B cell (primary cell): ENCODE measurements around the gene FAM131C. TPM values are rescaled to one million over a fixed set of nuclear protein-coding genes. Genes with fewer than 3 reads are reported as not detected.

Experiments
- ATAC-seq: fragments of 200-7000 bp; cut with Tn5 transposase; one replicate; pipeline ENCODE4 v1.10.0; 2021; ENCODE audit warnings: low read depth, mild to moderate bottlenecking, moderate number of reproducible peaks, moderate library complexity
- CTCF ChIA-PET: fragments of 350-600 bp; sonication (Branson Sonifier 250); formaldehyde crosslinking; loops from one replicate; lab custom pipeline; 2021; ENCODE audit warnings: antibody characterized with exemption, inconsistent platforms; lab: Charles Lee
- POLR2A ChIA-PET: fragments of 350-600 bp; sonication (Branson Sonifier 250); formaldehyde crosslinking; loops from one replicate; lab custom pipeline; 2021; ENCODE audit warnings: antibody characterized with exemption; lab: Charles Lee
- DNase-seq: peaks from one replicate; pipeline ENCODE4 v3.0.0; 2013
- H2AFZ ChIP-seq: 2 replicates; pipeline ENCODE4 v1.6.1; 2012; ENCODE audit warnings: mild to moderate bottlenecking, low read depth, low read length; ENCODE audit not compliant: insufficient read depth, poor library complexity, severe bottlenecking
- H3K27ac ChIP-seq, 2 donors: 1 replicate in 1 of 2; 2 replicates in 1 of 2; pipeline ENCODE4 v1.5.1; 2012 to 2013; ENCODE audit warnings: low read length in 2 of 2, mild to moderate bottlenecking in 2 of 2, moderate library complexity in 1 of 2
- H3K27me3 ChIP-seq, 4 experiments: fragments of 200-600 bp in 1 of 4; sonication (generic) in 1 of 4; replicated peaks in 1 of 4; 1 replicate in 2 of 4; 2 replicates in 2 of 4; pipeline versions ENCODE4 v1.6.1 to v1.7.0; 2013 to 2016; ENCODE audit warnings: low read length in 3 of 4, mild to moderate bottlenecking in 2 of 4, mixed read lengths in 1 of 4, moderate library complexity in 1 of 4; ENCODE audit not compliant: insufficient read depth in 4 of 4, control insufficient read depth in 3 of 4; ENCODE audit errors: control extremely low read depth in 1 of 4
- H3K36me3 ChIP-seq, 2 experiments: replicated peaks in 1 of 2; 1 replicate in 1 of 2; 2 replicates in 1 of 2; pipeline versions ENCODE4 v1.6.1 to v1.7.1; 2013; ENCODE audit warnings: low read length in 1 of 2; ENCODE audit not compliant: insufficient read depth in 2 of 2, control insufficient read depth in 1 of 2; ENCODE audit errors: control extremely low read depth in 1 of 2, extremely low read depth in 1 of 2
- H3K4me1 ChIP-seq, 2 donors: fragments of 200-600 bp in 1 of 2; sonication (generic) in 1 of 2; 1 replicate in 1 of 2; 2 replicates in 1 of 2; pipeline versions ENCODE4 v1.5.1 to v1.6.1; 2013 to 2017; ENCODE audit warnings: low read length in 2 of 2; ENCODE audit not compliant: control insufficient read depth in 2 of 2, insufficient read depth in 2 of 2
- H3K4me2 ChIP-seq: replicated peaks from 2 replicates; pipeline ENCODE3; 2012; ENCODE audit warnings: mild to moderate bottlenecking, low read depth, low read length; ENCODE audit not compliant: poor library complexity, severe bottlenecking
- H3K4me3 ChIP-seq, 5 experiments: fragments of 200-600 bp in 1 of 5; sonication (generic) in 1 of 5; 1 replicate in 3 of 5; 2 replicates in 2 of 5; pipeline versions ENCODE4 v1.5.1 to v1.7.0; 2011 to 2016; ENCODE audit warnings: low read length in 4 of 5, mild to moderate bottlenecking in 4 of 5, low read depth in 2 of 5, control low read depth in 1 of 5, moderate library complexity in 1 of 5; ENCODE audit not compliant: insufficient read depth in 1 of 5; ENCODE audit errors: control extremely low read depth in 1 of 5, extremely low read depth in 1 of 5
- H3K79me2 ChIP-seq: fragments of 200-600 bp; sonication (generic); one replicate; pipeline ENCODE4 v1.6.0; 2016; ENCODE audit warnings: low read length; ENCODE audit not compliant: control insufficient read depth, insufficient read depth
- H3K9ac ChIP-seq: fragments of 200-600 bp; sonication (generic); 2 replicates; pipeline ENCODE4 v1.6.1; 2017; ENCODE audit warnings: mild to moderate bottlenecking, low read length, moderate library complexity
- H3K9me3 ChIP-seq, 3 donors: one replicate each; pipeline versions ENCODE4 v1.6.1 to v1.7.1; 2013; ENCODE audit warnings: low read length in 2 of 3; ENCODE audit not compliant: control insufficient read depth in 2 of 3, insufficient read depth in 1 of 3; ENCODE audit errors: control extremely low read depth in 1 of 3
- H4K20me1 ChIP-seq: 2 replicates; pipeline ENCODE4 v1.6.0; 2012; ENCODE audit warnings: mild to moderate bottlenecking, low read length; ENCODE audit not compliant: insufficient read depth, control insufficient read depth, poor library complexity, severe bottlenecking
- H3K27ac Mint-ChIP-seq: one replicate; pipeline ENCODE4 v1.8.0; 2021; ENCODE audit warnings: mixed read lengths
- H3K27me3 Mint-ChIP-seq: one replicate; pipeline ENCODE4 v1.8.0; 2021; ENCODE audit warnings: mixed read lengths
- H3K4me1 Mint-ChIP-seq: one replicate; pipeline ENCODE4 v1.8.0; 2021; ENCODE audit warnings: mixed read lengths
- H3K4me3 Mint-ChIP-seq: one replicate; pipeline ENCODE4 v1.8.0; 2021; ENCODE audit warnings: mixed read lengths
- H3K9me3 Mint-ChIP-seq: one replicate; pipeline ENCODE4 v1.8.0; 2022; ENCODE audit warnings: mixed read lengths; ENCODE audit not compliant: insufficient read depth
- CTCF ChIP-seq: fragments of 200-600 bp; IDR thresholded peaks from one replicate; pipeline ENCODE4 v1.8.0; 2022; ENCODE audit warnings: antibody characterized with exemption, mild to moderate bottlenecking
- EZH2 ChIP-seq: IDR thresholded peaks from 2 replicates; pipeline ENCODE4 v1.6.1; 2012; ENCODE audit warnings: borderline replicate concordance, low read depth, mild to moderate bottlenecking, moderate library complexity, low read length; ENCODE audit not compliant: insufficient read depth, poor library complexity, severe bottlenecking
- WGBS: methylation state at CpG from one replicate; pipeline ENCODE4 v1.1.5; 2013; ENCODE audit warnings: missing lambda C conversion rate; ENCODE audit not compliant: insufficient coverage; 5-methylcytosine and 5-hydroxymethylcytosine counted together
- intact Hi-C: fragments of 100-400 bp; cut with micrococcal nuclease; formaldehyde crosslinking; loops from one replicate; pipeline ENCODE4 v1.10.0; 2022
- polyA plus RNA-seq: library from polyadenylated mRNA; depleted of rRNA; stranded (reverse); fragments of >200 nt; gene quantifications from 2 replicates; pipeline ENCODE4 v1.2.3, GENCODE V29; 2012
- total RNA-seq, 2 donors: library from RNA; stranded (reverse); fragments of 120-200 nt in 1 of 2; gene quantifications; 1 replicate in 1 of 2; 2 replicates in 1 of 2; pipeline versions ENCODE4 v1.2.3 to v1.2.4, GENCODE V29; 2013 to 2022

FAM131C gene
- total and polyA plus RNA-seq, 2 donors (not counting 1 experiment from before 2014, with no cell fraction given): 0.37 TPM; not detected in 1

- TF ChIP-seq EZH2 (no peak), CTCF (no peak)
- H3K79me2 ChIP-seq: no peaks in the 10 kb centered on the region
- CTCF ChIA-PET: interaction anchor here (0.6 to 1.4 kb wide), 2 partner anchors 10 to 59 kb away, joined by 3 to 5 read pairs; no protein-coding TSS in a partner anchor
- intact Hi-C loops: loop anchor here (2.0 kb wide), 1 partner anchor 22 kb away; the partner anchor contains the start of gene CLCNKB
- no peaks in the 10 kb centered on the region for H3K9me3 ChIP-seq
- 85% methylated on average over 5 of the region's 6 CpGs for WGBS
- no peak overlapping the region for H3K4me2 ChIP-seq
- H3K4me1 ChIP-seq: peaks cover 0 to under 1% of the 10 kb centered on the region in 2 donors
- no peak overlapping the region for H3K9ac ChIP-seq
- no peak for ATAC-seq
- no peak overlapping the region for H2AFZ ChIP-seq
- H3K4me3 ChIP-seq: no peak overlapping the region
- H3K36me3 ChIP-seq: no peaks in the 10 kb centered on the region
- no peak overlapping the region for H3K4me3 Mint-ChIP-seq
- H3K4me1 Mint-ChIP-seq: peaks cover 2% of the 10 kb centered on the region
- POLR2A ChIA-PET: interaction anchor here (0.6 kb wide), 1 partner anchor 222 kb away, joined by 4 read pairs; no protein-coding TSS in a partner anchor
- H3K27ac ChIP-seq: no peak overlapping the region
- no peak overlapping the region for H3K27ac Mint-ChIP-seq
- H3K27me3 Mint-ChIP-seq: peaks cover 8% of the 10 kb centered on the region
- no peaks in the 10 kb centered on the region for H3K9me3 Mint-ChIP-seq
- no peaks in the 10 kb centered on the region for H4K20me1 ChIP-seq
- DNase-seq: no peak
- H3K27me3 ChIP-seq: no peaks in the 10 kb centered on the region
Observed at GRCh38 chr1:16020325-16020724, 53.1 kb downstream of the FAM131C start.

- H3K27me3 ChIP-seq: no peaks in the 10 kb centered on the region
- H3K9ac ChIP-seq: no peak overlapping the region
- no peaks in the 10 kb centered on the region for H3K79me2 ChIP-seq
- H3K36me3 ChIP-seq: no peaks in the 10 kb centered on the region
- H4K20me1 ChIP-seq: no peaks in the 10 kb centered on the region
- 80% methylated on average over 5 of the region's 9 CpGs for WGBS
- Mint-ChIP-seq H3K4me1 (peaks cover 8% of the 10 kb centered on the region), H3K27ac (no peak overlapping the region), H3K27me3 (peaks cover 8% of the 10 kb centered on the region), H3K4me3 (no peak overlapping the region), H3K9me3 (no peaks in the 10 kb centered on the region)
- ATAC-seq (no peak), DNase-seq (no peak)
- ChIA-PET CTCF (interaction anchor here (0.5 to 3.6 kb wide), 5 partner anchors 9 to 227 kb away, joined by 3 to 15 read pairs (median 4); no protein-coding TSS in a partner anchor), POLR2A (interaction anchor here (0.6 kb wide), 1 partner anchor 223 kb away, joined by 4 read pairs; no protein-coding TSS in a partner anchor)
- intact Hi-C loops: loop anchor here (2.0 kb wide), 1 partner anchor 23 kb away; the partner anchor contains the start of gene CLCNKB
- no peak overlapping the region for H3K4me3 ChIP-seq
- H3K4me1 ChIP-seq: peaks cover 4 to 6% of the 10 kb centered on the region in 2 donors
- H2AFZ ChIP-seq: no peak overlapping the region
- no peak overlapping the region for H3K27ac ChIP-seq
- TF ChIP-seq CTCF: no peak
- no peak for TF ChIP-seq EZH2
- H3K9me3 ChIP-seq: no peaks in the 10 kb centered on the region
- H3K4me2 ChIP-seq: no peak overlapping the region
Observed at GRCh38 chr1:16019644-16020277, 53.7 kb downstream of the FAM131C start.
